Osteocyte (in vitro differentiated cells): ENCODE results near the gene SEPTIN14. TPM values are rescaled to one million over a fixed set of nuclear protein-coding genes. Genes with fewer than 3 reads are reported as not detected.
"Not testable (repeated sequence)": the region's sequence is repeated elsewhere in the genome, so short reads cannot be mapped to it uniquely, and the experiment has no call there.

Experiments used
- DNase-seq: peaks from one replicate; pipeline ENCODE4 v3.0.0; 2021; ENCODE audit warnings: mixed read lengths; ENCODE audit not compliant: unreplicated experiment; ENCODE audit errors: extremely low spot score
- H3K27ac Mint-ChIP-seq: one replicate; pipeline ENCODE4 v1.8.0; 2021; ENCODE audit warnings: mild to moderate bottlenecking, mixed read lengths; ENCODE audit not compliant: unreplicated experiment
- H3K27me3 Mint-ChIP-seq: one replicate; pipeline ENCODE4 v1.8.0; 2021; ENCODE audit warnings: mixed read lengths; ENCODE audit not compliant: unreplicated experiment
- H3K36me3 Mint-ChIP-seq: one replicate; pipeline ENCODE4 v1.8.0; 2021; ENCODE audit warnings: mixed read lengths; ENCODE audit not compliant: unreplicated experiment
- H3K4me1 Mint-ChIP-seq: one replicate; pipeline ENCODE4 v1.8.0; 2021; ENCODE audit warnings: mixed read lengths; ENCODE audit not compliant: unreplicated experiment
- H3K4me3 Mint-ChIP-seq: one replicate; pipeline ENCODE4 v1.8.0; 2021; ENCODE audit warnings: mild to moderate bottlenecking, moderate library complexity, mixed read lengths; ENCODE audit not compliant: unreplicated experiment
- H3K9me3 Mint-ChIP-seq: one replicate; pipeline ENCODE4 v1.8.0; 2021; ENCODE audit warnings: mixed read lengths; ENCODE audit not compliant: unreplicated experiment
- CTCF ChIP-seq: fragments of 200-600 bp; sonication (generic); IDR thresholded peaks from 2 replicates; pipeline ENCODE4 v1.5.0; 2021; ENCODE audit warnings: antibody characterized with exemption, mild to moderate bottlenecking, moderate library complexity
- total RNA-seq: library from RNA; stranded (reverse); gene quantifications from 2 replicates; pipeline ENCODE4 v1.2.1, GENCODE V29; 2021

The SEPTIN14 gene
- total RNA-seq, 1 donor from 2014 or later, result not detected

- DNase-seq, result peak; percentile 36
- Mint-ChIP-seq H3K27ac (no peak overlapping the region), H3K4me1 (no peaks in the 10 kb centered on the region), H3K27me3 (no peaks in the 10 kb centered on the region), H3K4me3 (no peak overlapping the region), H3K36me3 (no peaks in the 10 kb centered on the region), H3K9me3 (no peaks in the 10 kb centered on the region)
- no peak for TF ChIP-seq CTCF
Observed at GRCh38 chr7:55778631-55779030, 83.9 kb downstream of the SEPTIN14 start.

- no peak overlapping the region for H3K27ac Mint-ChIP-seq
- DNase-seq, result no peak
- no peak for TF ChIP-seq CTCF
- H3K9me3 Mint-ChIP-seq, result no peaks in the 10 kb centered on the region
- H3K4me3 Mint-ChIP-seq, result no peak overlapping the region
- no peaks in the 10 kb centered on the region for H3K4me1 Mint-ChIP-seq
- H3K36me3 Mint-ChIP-seq, result no peaks in the 10 kb centered on the region
- no peaks in the 10 kb centered on the region for H3K27me3 Mint-ChIP-seq
Observed at GRCh38 chr7:55776196-55776595, 86.4 kb downstream of the SEPTIN14 start.

GRCh38 chr7:55775051-55775420, 87.5 kb downstream of the SEPTIN14 start:
- Mint-ChIP-seq H3K4me3 (no peak overlapping the region), H3K27ac (no peak overlapping the region), H3K4me1 (no peaks in the 10 kb centered on the region), H3K27me3 (no peaks in the 10 kb centered on the region), H3K9me3 (no peaks in the 10 kb centered on the region), H3K36me3 (no peaks in the 10 kb centered on the region)
- no peak for TF ChIP-seq CTCF
- no peak for DNase-seq

GRCh38 chr7:55774327-55775050, 88.1 kb downstream of the SEPTIN14 start:
- Mint-ChIP-seq H3K4me3 (no peak overlapping the region), H3K4me1 (no peaks in the 10 kb centered on the region), H3K27me3 (no peaks in the 10 kb centered on the region), H3K27ac (no peak overlapping the region), H3K9me3 (no peaks in the 10 kb centered on the region), H3K36me3 (no peaks in the 10 kb centered on the region)
- TF ChIP-seq CTCF, result no peak
- DNase-seq, result no peak

- Mint-ChIP-seq H3K4me3 (no peak overlapping the region), H3K4me1 (no peaks in the 10 kb centered on the region), H3K27ac (no peak overlapping the region), H3K36me3 (no peaks in the 10 kb centered on the region), H3K9me3 (no peaks in the 10 kb centered on the region), H3K27me3 (no peaks in the 10 kb centered on the region)
- TF ChIP-seq CTCF, result no peak
- no peak for DNase-seq
Observed at GRCh38 chr7:55770778-55771177, 91.8 kb downstream of the SEPTIN14 start.

GRCh38 chr7:55753274-55753862, 109.2 kb downstream of the SEPTIN14 start:
- H3K4me3 Mint-ChIP-seq, H3K4me1 Mint-ChIP-seq, H3K27me3 Mint-ChIP-seq, H3K27ac Mint-ChIP-seq, H3K36me3 Mint-ChIP-seq, DNase-seq: not testable (repeated sequence)
- H3K9me3 Mint-ChIP-seq, result peaks cover 14% of the 10 kb centered on the region

GRCh38 chr7:55744706-55745105, 117.8 kb downstream of the SEPTIN14 start:
- H3K36me3 Mint-ChIP-seq, H3K27ac Mint-ChIP-seq, H3K9me3 Mint-ChIP-seq, H3K27me3 Mint-ChIP-seq, H3K4me3 Mint-ChIP-seq, H3K4me1 Mint-ChIP-seq, DNase-seq: not testable (repeated sequence)
